Measurements from ENCODE around the gene EIF5. TPM values are rescaled to one million over a fixed set of nuclear protein-coding genes. Genes with fewer than 3 reads are reported as not detected.
A peak's percentile ranks its signal among the peaks of the same experiment; 100 is the strongest.

EIF5 gene
- total and polyA plus RNA-seq, 2 experiments from 2014 or later, result 194 to 634 TPM

DNA sequence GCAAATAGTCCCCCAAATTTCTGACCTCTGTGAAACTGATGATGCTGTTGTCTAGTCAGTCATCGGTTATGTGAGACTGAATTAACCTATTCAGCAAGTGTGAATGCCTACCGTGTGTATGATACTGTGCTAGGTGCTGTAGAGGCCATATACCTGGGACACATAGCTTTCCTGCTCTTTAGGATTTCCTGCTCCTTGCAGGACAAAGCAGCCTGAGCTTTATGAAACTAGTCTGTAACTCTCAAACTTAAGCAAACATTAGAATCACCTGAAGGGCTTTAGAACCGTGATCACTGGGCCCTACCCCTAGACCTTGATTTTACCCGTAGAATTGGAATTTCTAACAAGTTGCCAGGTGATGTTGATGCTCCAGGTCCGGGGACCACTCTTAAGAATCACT lies 58.1 kb downstream of the EIF5 start (continued):
- TF ChIP-seq, protein P1, sequence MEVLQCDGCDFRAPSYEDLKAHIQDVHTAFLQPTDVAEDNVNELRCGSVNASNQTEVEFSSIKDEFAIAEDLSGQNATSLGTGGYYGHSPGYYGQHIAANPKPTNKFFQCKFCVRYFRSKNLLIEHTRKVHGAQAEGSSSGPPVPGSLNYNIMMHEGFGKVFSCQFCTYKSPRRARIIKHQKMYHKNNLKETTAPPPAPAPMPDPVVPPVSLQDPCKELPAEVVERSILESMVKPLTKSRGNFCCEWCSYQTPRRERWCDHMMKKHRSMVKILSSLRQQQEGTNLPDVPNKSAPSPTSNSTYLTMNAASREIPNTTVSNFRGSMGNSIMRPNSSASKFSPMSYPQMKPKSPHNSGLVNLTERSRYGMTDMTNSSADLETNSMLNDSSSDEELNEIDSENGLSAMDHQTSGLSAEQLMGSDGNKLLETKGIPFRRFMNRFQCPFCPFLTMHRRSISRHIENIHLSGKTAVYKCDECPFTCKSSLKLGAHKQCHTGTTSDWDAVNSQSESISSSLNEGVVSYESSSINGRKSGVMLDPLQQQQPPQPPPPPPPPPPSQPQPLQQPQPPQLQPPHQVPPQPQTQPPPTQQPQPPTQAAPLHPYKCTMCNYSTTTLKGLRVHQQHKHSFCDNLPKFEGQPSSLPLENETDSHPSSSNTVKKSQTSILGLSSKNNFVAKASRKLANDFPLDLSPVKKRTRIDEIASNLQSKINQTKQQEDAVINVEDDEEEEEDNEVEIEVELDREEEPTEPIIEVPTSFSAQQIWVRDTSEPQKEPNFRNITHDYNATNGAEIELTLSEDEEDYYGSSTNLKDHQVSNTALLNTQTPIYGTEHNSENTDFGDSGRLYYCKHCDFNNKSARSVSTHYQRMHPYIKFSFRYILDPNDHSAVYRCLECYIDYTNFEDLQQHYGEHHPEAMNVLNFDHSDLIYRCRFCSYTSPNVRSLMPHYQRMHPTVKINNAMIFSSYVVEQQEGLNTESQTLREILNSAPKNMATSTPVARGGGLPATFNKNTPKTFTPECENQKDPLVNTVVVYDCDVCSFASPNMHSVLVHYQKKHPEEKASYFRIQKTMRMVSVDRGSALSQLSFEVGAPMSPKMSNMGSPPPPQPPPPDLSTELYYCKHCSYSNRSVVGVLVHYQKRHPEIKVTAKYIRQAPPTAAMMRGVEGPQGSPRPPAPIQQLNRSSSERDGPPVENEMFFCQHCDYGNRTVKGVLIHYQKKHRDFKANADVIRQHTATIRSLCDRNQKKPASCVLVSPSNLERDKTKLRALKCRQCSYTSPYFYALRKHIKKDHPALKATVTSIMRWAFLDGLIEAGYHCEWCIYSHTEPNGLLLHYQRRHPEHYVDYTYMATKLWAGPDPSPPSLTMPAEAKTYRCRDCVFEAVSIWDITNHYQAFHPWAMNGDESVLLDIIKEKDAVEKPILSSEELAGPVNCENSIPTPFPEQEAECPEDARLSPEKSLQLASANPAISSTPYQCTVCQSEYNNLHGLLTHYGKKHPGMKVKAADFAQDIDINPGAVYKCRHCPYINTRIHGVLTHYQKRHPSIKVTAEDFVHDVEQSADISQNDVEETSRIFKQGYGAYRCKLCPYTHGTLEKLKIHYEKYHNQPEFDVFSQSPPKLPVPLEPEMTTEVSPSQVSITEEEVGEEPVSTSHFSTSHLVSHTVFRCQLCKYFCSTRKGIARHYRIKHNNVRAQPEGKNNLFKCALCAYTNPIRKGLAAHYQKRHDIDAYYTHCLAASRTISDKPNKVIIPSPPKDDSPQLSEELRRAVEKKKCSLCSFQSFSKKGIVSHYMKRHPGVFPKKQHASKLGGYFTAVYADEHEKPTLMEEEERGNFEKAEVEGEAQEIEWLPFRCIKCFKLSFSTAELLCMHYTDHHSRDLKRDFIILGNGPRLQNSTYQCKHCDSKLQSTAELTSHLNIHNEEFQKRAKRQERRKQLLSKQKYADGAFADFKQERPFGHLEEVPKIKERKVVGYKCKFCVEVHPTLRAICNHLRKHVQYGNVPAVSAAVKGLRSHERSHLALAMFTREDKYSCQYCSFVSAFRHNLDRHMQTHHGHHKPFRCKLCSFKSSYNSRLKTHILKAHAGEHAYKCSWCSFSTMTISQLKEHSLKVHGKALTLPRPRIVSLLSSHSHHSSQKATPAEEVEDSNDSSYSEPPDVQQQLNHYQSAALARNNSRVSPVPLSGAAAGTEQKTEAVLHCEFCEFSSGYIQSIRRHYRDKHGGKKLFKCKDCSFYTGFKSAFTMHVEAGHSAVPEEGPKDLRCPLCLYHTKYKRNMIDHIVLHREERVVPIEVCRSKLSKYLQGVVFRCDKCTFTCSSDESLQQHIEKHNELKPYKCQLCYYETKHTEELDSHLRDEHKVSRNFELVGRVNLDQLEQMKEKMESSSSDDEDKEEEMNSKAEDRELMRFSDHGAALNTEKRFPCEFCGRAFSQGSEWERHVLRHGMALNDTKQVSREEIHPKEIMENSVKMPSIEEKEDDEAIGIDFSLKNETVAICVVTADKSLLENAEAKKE (CRISPR knock-in tag; IDR thresholded peaks at IDR 0.05), result no peak
- TF ChIP-seq STAT1 (IDR thresholded peaks at IDR 0.05; ENCODE audit: unreplicated experiment), result no peak

DNA sequence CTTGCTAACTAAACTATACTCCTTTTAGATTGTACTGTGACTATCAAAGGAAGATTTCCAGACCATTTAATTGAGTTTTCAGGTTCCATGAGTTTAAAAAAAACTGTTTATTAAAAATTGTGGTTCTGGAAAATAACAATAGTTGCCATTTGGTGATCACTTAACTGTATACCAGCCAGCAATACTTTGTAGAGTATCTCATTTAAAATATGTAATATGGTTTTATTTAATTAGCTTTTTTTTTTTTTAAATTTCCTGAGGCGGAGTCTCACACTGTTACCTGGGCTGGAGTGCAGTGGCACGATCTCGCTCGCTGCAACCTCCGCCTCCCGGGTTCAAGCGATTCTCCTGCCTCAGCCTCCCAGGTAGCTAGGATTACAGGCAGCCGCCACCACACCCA lies 58.5 kb downstream of the EIF5 start:
- peaks cover 3% of the 10 kb centered on the region; the same call in 1 of the 2 replicates for H3F3A ChIP-seq (replicated peaks; ENCODE audit: low read depth)
- no peak for ATAC-seq
- Mint-ChIP-seq H3K4me3 (no peak overlapping the region), H3K27me3 (ENCODE audit: insufficient read depth, low read depth, poor library complexity) (peaks cover 1% of the 10 kb centered on the region), H3K27ac (no peak overlapping the region), H3K4me1 (peaks cover 30% of the 10 kb centered on the region), H3K36me3 (ENCODE audit: low read depth) (no peaks in the 10 kb centered on the region; the same call in 2 of the 3 replicates), H3K9me3 (no peaks in the 10 kb centered on the region)
- no peak overlapping the region for H3K4me3 ChIP-seq
- H3K4me2 ChIP-seq, result no peak overlapping the region
- no peaks in the 10 kb centered on the region for H3K4me1 ChIP-seq (ENCODE audit: insufficient read depth)
- H3K27me3 ChIP-seq (ENCODE audit: insufficient read depth), result no peaks in the 10 kb centered on the region
- no peak for DNase-seq (ENCODE audit: low spot score)
- H3K9me2 ChIP-seq (ENCODE audit: insufficient read depth), result no peaks in the 10 kb centered on the region
- H3K36me3 ChIP-seq (ENCODE audit: insufficient read depth), result no peaks in the 10 kb centered on the region
- peaks cover 64% of the 10 kb centered on the region for H4K20me1 ChIP-seq (replicated peaks; ENCODE audit: insufficient read depth)
- no peak overlapping the region for H2AFZ ChIP-seq
- TF ChIP-seq, protein P2, sequence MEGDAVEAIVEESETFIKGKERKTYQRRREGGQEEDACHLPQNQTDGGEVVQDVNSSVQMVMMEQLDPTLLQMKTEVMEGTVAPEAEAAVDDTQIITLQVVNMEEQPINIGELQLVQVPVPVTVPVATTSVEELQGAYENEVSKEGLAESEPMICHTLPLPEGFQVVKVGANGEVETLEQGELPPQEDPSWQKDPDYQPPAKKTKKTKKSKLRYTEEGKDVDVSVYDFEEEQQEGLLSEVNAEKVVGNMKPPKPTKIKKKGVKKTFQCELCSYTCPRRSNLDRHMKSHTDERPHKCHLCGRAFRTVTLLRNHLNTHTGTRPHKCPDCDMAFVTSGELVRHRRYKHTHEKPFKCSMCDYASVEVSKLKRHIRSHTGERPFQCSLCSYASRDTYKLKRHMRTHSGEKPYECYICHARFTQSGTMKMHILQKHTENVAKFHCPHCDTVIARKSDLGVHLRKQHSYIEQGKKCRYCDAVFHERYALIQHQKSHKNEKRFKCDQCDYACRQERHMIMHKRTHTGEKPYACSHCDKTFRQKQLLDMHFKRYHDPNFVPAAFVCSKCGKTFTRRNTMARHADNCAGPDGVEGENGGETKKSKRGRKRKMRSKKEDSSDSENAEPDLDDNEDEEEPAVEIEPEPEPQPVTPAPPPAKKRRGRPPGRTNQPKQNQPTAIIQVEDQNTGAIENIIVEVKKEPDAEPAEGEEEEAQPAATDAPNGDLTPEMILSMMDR (conservative IDR thresholded peaks at IDR 0.05; ENCODE audit: low read depth in 2 of 2), result no peak
- TF ChIP-seq, protein P3, sequence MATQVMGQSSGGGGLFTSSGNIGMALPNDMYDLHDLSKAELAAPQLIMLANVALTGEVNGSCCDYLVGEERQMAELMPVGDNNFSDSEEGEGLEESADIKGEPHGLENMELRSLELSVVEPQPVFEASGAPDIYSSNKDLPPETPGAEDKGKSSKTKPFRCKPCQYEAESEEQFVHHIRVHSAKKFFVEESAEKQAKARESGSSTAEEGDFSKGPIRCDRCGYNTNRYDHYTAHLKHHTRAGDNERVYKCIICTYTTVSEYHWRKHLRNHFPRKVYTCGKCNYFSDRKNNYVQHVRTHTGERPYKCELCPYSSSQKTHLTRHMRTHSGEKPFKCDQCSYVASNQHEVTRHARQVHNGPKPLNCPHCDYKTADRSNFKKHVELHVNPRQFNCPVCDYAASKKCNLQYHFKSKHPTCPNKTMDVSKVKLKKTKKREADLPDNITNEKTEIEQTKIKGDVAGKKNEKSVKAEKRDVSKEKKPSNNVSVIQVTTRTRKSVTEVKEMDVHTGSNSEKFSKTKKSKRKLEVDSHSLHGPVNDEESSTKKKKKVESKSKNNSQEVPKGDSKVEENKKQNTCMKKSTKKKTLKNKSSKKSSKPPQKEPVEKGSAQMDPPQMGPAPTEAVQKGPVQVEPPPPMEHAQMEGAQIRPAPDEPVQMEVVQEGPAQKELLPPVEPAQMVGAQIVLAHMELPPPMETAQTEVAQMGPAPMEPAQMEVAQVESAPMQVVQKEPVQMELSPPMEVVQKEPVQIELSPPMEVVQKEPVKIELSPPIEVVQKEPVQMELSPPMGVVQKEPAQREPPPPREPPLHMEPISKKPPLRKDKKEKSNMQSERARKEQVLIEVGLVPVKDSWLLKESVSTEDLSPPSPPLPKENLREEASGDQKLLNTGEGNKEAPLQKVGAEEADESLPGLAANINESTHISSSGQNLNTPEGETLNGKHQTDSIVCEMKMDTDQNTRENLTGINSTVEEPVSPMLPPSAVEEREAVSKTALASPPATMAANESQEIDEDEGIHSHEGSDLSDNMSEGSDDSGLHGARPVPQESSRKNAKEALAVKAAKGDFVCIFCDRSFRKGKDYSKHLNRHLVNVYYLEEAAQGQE (IDR thresholded peaks at IDR 0.05; ENCODE audit: unreplicated experiment), result no peak
- peaks cover 100% of the 10 kb centered on the region for H3K79me2 ChIP-seq (replicated peaks; ENCODE audit: insufficient read depth)
- 0 out of 2 replicates have a peak overlapping the region, but pooled peaks have one; percentile 20 for H3K27ac ChIP-seq (ENCODE audit: low read depth)
